HepG2 (cell line): ENCODE results near the gene MEX3D. TPM values are rescaled to one million over a fixed set of nuclear protein-coding genes. Genes with fewer than 3 reads are reported as not detected.
A peak's percentile ranks its signal among the peaks of the same experiment; 100 is the strongest.

Experiments used
- FOXM1 ChIP-seq: sonication (generic); formaldehyde crosslinking; IDR thresholded peaks from 2 replicates; pipeline ENCODE4 v1.5.0; 2020; ENCODE audit warnings: missing genetic modification reagents
- HNRNPL ChIP-seq: fragments of 200-400 bp; formaldehyde crosslinking; IDR thresholded peaks from 2 replicates; pipeline ENCODE4 v1.6.1; 2017; ENCODE audit warnings: mild to moderate bottlenecking, low read depth, low read length
- HOXA3 ChIP-seq: sonication (generic); formaldehyde crosslinking; IDR thresholded peaks from 2 replicates; pipeline ENCODE4 v1.5.0; 2020; ENCODE audit warnings: missing genetic modification reagents
- KLF12 ChIP-seq: sonication (generic); formaldehyde crosslinking; IDR thresholded peaks from 2 replicates; pipeline ENCODE4 v1.4.0; 2020; ENCODE audit warnings: missing genetic modification reagents, borderline replicate concordance
- NCOR1 ChIP-seq: fragments of 200-600 bp; sonication (generic); IDR thresholded peaks from 2 replicates; pipeline ENCODE4 v1.7.0; 2017; ENCODE audit warnings: antibody characterized with exemption, low read length, borderline replicate concordance
- NFRKB ChIP-seq: fragments of 450-650 bp; IDR thresholded peaks from 2 replicates; pipeline ENCODE4 v1.6.1; 2017
- RFX5 ChIP-seq: IDR thresholded peaks from 2 replicates; pipeline ENCODE4 v1.6.1; 2011; ENCODE audit warnings: low read depth, low read length, improper control_type of control experiment
- SMAD9 ChIP-seq: sonication (generic); formaldehyde crosslinking; IDR thresholded peaks from 2 replicates; pipeline ENCODE4 v1.5.1; 2020; ENCODE audit warnings: mild to moderate bottlenecking, missing genetic modification reagents
- SRSF1 ChIP-seq: fragments of 200-400 bp; formaldehyde crosslinking; optimal IDR thresholded peaks from 2 replicates; pipeline ENCODE3; 2017; ENCODE audit warnings: mild to moderate bottlenecking, low read depth, low read length, moderate library complexity
- STAG1 ChIP-seq: sonication (generic); formaldehyde crosslinking; IDR thresholded peaks from 2 replicates; pipeline ENCODE4 v1.4.0; 2020; ENCODE audit warnings: missing genetic modification reagents
- ZBTB1 ChIP-seq: sonication (generic); formaldehyde crosslinking; IDR thresholded peaks from 2 replicates; pipeline ENCODE4 v1.4.0; 2020; ENCODE audit warnings: missing genetic modification reagents, borderline replicate concordance
- ZC3H13 ChIP-seq: sonication (generic); formaldehyde crosslinking; IDR thresholded peaks from 2 replicates; pipeline ENCODE4 v1.8.1; 2023; ENCODE audit warnings: mild to moderate bottlenecking, missing genetic modification reagents, moderate library complexity
- ZFP90 ChIP-seq: sonication (generic); formaldehyde crosslinking; IDR thresholded peaks from 2 replicates; pipeline ENCODE4 v1.8.0; 2022; ENCODE audit warnings: missing genetic modification reagents, mild to moderate bottlenecking, inconsistent platforms, borderline replicate concordance
- ZNF235 ChIP-seq: sonication (generic); formaldehyde crosslinking; IDR thresholded peaks from 2 replicates; pipeline ENCODE4 v1.8.1; 2023; ENCODE audit warnings: mild to moderate bottlenecking, missing genetic modification reagents, borderline replicate concordance
- polyA plus RNA-seq, 8 experiments: library from polyadenylated mRNA; depleted of rRNA in 3 of 8; stranded (reverse) in 7 of 8; unstranded in 1 of 8; fragments of >200 nt; fragmentation: Illumina TruSeq in 4 of 8; extraction: Trizol in 4 of 8; gene quantifications; 2 replicates each; pipeline versions ENCODE4 v1.2.1 to v1.2.3, GENCODE V29; 2011 to 2016; ENCODE audit warnings: low read depth in 4 of 8, missing spikeins in 1 of 8, mixed read lengths in 1 of 8; ENCODE audit not compliant: insufficient read depth in 1 of 8
- total RNA-seq, 5 experiments: library from RNA; depleted of rRNA; stranded (reverse); fragments of >200 nt; fragmentation: Illumina TruSeq; extraction: Trizol; gene quantifications; 2 replicates each; pipeline ENCODE4 v1.2.3, GENCODE V29; 2016; ENCODE audit warnings: low read depth in 1 of 5
- TF ChIP-seq, protein P1 (sequence below): sonication (generic); formaldehyde crosslinking; conservative IDR thresholded peaks from 2 replicates; pipeline ENCODE4 v1.8.0; 2022; ENCODE audit warnings: low read depth, missing genetic modification reagents
- TF ChIP-seq, protein P2 (sequence below): IDR thresholded peaks from 2 replicates; pipeline ENCODE4 v1.6.1; 2016; ENCODE audit warnings: missing compliant biosample characterization, missing genetic modification reagents, borderline replicate concordance
- TF ChIP-seq, protein P3 (sequence below): IDR thresholded peaks from 2 replicates; pipeline ENCODE4 v1.6.1; 2012; ENCODE audit warnings: low read depth, low read length, improper control_type of control experiment
- TF ChIP-seq, protein P4 (sequence below): sonication (generic); formaldehyde crosslinking; IDR thresholded peaks from 2 replicates; pipeline ENCODE4 v1.4.0; 2020; ENCODE audit warnings: mild to moderate bottlenecking, missing genetic modification reagents
- TF ChIP-seq, protein P5 (sequence below): sonication (generic); formaldehyde crosslinking; IDR thresholded peaks from 2 replicates; pipeline ENCODE4 v1.4.0; 2020; ENCODE audit warnings: missing genetic modification reagents
- TF ChIP-seq, protein P6 (sequence below): IDR thresholded peaks from 2 replicates; pipeline ENCODE4 v1.6.1; 2016
- TF ChIP-seq, protein P7 (sequence below): IDR thresholded peaks from 2 replicates; pipeline ENCODE4 v1.6.1; 2016; ENCODE audit warnings: control low read depth

Gene MEX3D
- total and polyA plus RNA-seq, 2 of the 13 experiments (the other 11 are each of a cell fraction or from before 2014, with no cell fraction given), result 3.6 to 17.1 TPM

DNA sequence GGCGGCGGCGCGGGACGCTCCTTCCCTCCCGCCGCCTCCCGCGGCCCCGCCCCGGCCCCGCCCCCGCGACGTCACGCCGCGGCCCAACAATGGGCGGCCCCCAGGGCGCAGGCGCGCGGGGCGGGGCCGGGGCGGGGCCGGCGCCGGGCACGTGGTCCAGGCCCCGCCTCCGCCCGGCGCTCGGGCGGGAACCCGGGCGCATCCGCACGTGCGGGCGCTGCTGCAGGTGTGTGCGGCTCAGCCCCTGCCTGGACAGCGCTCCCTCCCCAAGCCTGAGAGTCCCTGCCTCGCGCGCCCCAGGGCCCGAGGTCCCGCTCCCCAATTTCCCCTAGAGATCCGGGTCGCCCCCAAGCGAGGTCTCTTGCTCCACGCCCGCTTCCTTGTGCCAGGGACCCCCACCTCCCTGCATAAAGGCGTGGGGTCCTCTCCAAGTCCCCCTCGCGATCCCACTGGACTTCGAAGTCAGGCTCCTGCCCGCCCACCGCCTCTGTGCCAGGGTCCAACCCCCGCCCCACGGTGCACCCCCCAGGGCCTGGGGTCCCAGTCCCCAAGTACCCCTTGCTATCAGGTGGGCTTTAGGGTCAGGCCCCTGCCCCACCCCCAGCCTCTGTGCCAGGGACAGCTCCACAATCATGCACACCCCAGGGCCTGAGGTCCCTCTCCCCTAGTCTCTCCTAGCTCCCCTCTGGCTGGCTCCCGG is at the start of gene MEX3D (continued):
- TF ChIP-seq FOXM1 (no peak), ZNF235 (CRISPR knock-in tag) (peak; percentile 82; the same call in 1 of the 2 replicates), NCOR1 (no peak), SRSF1 (no peak), HNRNPL (no peak), NFRKB (no peak), ZC3H13 (CRISPR knock-in tag) (peak; percentile 67; the same call in 1 of the 2 replicates), HOXA3 (CRISPR knock-in tag) (peak; percentile 72), STAG1 (CRISPR knock-in tag) (no peak), ZBTB1 (CRISPR knock-in tag) (no peak), KLF12 (CRISPR knock-in tag) (peak; percentile 64), SMAD9 (0 out of 2 replicates have a peak, but pooled peaks have one; percentile 30), ZFP90 (CRISPR knock-in tag) (no peak; the same call in 1 of the 2 replicates), RFX5 (no peak)
- TF ChIP-seq, protein P1, sequence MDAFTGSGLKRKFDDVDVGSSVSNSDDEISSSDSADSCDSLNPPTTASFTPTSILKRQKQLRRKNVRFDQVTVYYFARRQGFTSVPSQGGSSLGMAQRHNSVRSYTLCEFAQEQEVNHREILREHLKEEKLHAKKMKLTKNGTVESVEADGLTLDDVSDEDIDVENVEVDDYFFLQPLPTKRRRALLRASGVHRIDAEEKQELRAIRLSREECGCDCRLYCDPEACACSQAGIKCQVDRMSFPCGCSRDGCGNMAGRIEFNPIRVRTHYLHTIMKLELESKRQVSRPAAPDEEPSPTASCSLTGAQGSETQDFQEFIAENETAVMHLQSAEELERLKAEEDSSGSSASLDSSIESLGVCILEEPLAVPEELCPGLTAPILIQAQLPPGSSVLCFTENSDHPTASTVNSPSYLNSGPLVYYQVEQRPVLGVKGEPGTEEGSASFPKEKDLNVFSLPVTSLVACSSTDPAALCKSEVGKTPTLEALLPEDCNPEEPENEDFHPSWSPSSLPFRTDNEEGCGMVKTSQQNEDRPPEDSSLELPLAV (CRISPR knock-in tag), result no peak
- TF ChIP-seq, protein P2, sequence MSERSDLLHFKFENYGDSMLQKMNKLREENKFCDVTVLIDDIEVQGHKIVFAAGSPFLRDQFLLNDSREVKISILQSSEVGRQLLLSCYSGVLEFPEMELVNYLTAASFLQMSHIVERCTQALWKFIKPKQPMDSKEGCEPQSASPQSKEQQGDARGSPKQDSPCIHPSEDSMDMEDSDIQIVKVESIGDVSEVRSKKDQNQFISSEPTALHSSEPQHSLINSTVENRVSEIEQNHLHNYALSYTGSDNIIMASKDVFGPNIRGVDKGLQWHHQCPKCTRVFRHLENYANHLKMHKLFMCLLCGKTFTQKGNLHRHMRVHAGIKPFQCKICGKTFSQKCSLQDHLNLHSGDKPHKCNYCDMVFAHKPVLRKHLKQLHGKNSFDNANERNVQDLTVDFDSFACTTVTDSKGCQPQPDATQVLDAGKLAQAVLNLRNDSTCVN (CRISPR knock-in tag), result 0 out of 2 replicates have a peak, but pooled peaks have one; percentile 48
- TF ChIP-seq, protein P3, sequence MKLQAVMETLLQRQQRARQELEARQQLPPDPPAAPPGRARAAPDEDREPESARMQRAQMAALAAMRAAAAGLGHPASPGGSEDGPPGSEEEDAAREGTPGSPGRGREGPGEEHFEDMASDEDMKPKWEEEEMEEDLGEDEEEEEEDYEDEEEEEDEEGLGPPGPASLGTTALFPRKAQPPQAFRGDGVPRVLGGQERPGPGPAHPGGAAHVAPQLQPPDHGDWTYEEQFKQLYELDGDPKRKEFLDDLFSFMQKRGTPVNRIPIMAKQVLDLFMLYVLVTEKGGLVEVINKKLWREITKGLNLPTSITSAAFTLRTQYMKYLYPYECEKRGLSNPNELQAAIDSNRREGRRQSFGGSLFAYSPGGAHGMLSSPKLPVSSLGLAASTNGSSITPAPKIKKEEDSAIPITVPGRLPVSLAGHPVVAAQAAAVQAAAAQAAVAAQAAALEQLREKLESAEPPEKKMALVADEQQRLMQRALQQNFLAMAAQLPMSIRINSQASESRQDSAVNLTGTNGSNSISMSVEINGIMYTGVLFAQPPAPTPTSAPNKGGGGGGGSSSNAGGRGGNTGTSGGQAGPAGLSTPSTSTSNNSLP, result no peak
- TF ChIP-seq, protein P4, sequence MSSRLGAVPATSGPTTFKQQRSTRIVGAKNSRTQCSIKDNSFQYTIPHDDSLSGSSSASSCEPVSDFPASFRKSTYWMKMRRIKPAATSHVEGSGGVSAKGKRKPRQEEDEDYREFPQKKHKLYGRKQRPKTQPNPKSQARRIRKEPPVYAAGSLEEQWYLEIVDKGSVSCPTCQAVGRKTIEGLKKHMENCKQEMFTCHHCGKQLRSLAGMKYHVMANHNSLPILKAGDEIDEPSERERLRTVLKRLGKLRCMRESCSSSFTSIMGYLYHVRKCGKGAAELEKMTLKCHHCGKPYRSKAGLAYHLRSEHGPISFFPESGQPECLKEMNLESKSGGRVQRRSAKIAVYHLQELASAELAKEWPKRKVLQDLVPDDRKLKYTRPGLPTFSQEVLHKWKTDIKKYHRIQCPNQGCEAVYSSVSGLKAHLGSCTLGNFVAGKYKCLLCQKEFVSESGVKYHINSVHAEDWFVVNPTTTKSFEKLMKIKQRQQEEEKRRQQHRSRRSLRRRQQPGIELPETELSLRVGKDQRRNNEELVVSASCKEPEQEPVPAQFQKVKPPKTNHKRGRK (CRISPR knock-in tag), result no peak
- TF ChIP-seq, protein P5, sequence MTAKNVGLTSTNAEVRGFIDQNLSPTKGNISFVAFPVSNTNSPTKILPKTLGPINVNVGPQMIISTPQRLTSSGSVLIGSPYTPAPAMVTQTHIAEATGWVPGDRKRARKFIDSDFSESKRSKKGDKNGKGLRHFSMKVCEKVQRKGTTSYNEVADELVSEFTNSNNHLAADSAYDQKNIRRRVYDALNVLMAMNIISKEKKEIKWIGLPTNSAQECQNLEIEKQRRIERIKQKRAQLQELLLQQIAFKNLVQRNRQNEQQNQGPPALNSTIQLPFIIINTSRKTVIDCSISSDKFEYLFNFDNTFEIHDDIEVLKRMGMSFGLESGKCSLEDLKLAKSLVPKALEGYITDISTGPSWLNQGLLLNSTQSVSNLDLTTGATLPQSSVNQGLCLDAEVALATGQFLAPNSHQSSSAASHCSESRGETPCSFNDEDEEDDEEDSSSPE (CRISPR knock-in tag), result peak; percentile 91
- TF ChIP-seq, protein P6, sequence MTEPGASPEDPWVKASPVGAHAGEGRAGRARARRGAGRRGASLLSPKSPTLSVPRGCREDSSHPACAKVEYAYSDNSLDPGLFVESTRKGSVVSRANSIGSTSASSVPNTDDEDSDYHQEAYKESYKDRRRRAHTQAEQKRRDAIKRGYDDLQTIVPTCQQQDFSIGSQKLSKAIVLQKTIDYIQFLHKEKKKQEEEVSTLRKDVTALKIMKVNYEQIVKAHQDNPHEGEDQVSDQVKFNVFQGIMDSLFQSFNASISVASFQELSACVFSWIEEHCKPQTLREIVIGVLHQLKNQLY (CRISPR knock-in tag), result no peak
- TF ChIP-seq, protein P7, sequence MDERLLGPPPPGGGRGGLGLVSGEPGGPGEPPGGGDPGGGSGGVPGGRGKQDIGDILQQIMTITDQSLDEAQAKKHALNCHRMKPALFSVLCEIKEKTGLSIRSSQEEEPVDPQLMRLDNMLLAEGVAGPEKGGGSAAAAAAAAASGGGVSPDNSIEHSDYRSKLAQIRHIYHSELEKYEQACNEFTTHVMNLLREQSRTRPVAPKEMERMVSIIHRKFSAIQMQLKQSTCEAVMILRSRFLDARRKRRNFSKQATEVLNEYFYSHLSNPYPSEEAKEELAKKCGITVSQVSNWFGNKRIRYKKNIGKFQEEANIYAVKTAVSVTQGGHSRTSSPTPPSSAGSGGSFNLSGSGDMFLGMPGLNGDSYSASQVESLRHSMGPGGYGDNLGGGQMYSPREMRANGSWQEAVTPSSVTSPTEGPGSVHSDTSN, result no peak
